Activated naive CD4-positive, alpha-beta T cell (primary cell): ENCODE data around the gene TFAP2B.

Experiments
- DNase-seq, 4 experiments: peaks; one replicate each; lab custom pipeline; 2025; lab: John Stamatoyannopoulos, UW

TFAP2B gene

GRCh38 chr6:50848989-50849795, 30.5 kb downstream of the TFAP2B start:
- DNase-seq, result no peak

- DNase-seq, result no peak
Observed at GRCh38 chr6:50849796-50850180, 31.1 kb downstream of the TFAP2B start.

- no peak for DNase-seq
Observed at GRCh38 chr6:50850223-50851048, 31.8 kb downstream of the TFAP2B start.

GRCh38 chr6:50851049-50851845, 32.6 kb downstream of the TFAP2B start:
- DNase-seq, result no peak

GRCh38 chr6:50853939-50854338, 35.3 kb downstream of the TFAP2B start:
- DNase-seq, result no peak

- no peak for DNase-seq
Observed at GRCh38 chr6:50861692-50862091, 43.0 kb downstream of the TFAP2B start.

- no peak for DNase-seq
Observed at GRCh38 chr6:50862176-50862575, 43.5 kb downstream of the TFAP2B start.

- no peak for DNase-seq
Observed at GRCh38 chr6:50864601-50865000, 45.9 kb downstream of the TFAP2B start.

- no peak for DNase-seq
Observed at GRCh38 chr6:50868466-50868865, 49.8 kb downstream of the TFAP2B start.

- no peak for DNase-seq
Observed at GRCh38 chr6:50873167-50873566, 54.5 kb downstream of the TFAP2B start.

GRCh38 chr6:50884364-50884763, 65.7 kb downstream of the TFAP2B start:
- DNase-seq, result no peak

GRCh38 chr6:50887112-50887511, 68.4 kb downstream of the TFAP2B start:
- DNase-seq, result no peak

- no peak for DNase-seq
Observed at GRCh38 chr6:50889497-50889896, 70.8 kb downstream of the TFAP2B start.

GRCh38 chr6:50889935-50890334, 71.3 kb downstream of the TFAP2B start:
- no peak for DNase-seq

- DNase-seq, result no peak
Observed at GRCh38 chr6:50890579-50890978, 71.9 kb downstream of the TFAP2B start.

- DNase-seq, result no peak
Observed at GRCh38 chr6:50891290-50891689, 72.6 kb downstream of the TFAP2B start.
